Posterior vena cava (tissue), 2 donors: ENCODE data around the gene TMEM139. TPM values are rescaled to one million over a fixed set of nuclear protein-coding genes. Genes with fewer than 3 reads are reported as not detected.

Experiments used
- total RNA-seq, 2 donors: library from RNA; stranded (reverse); fragmentation: NEBNext Ultra II Directional; extraction: Animal tissue kit (Norgen Biotek cat#: 25700); gene quantifications; one replicate each; pipeline ENCODE4 v1.2.1, GENCODE V29; 2021
- donor health status: DM: yes; HTN: yes; CAD: no.
- donor health status: DM: yes; HTN: yes; CAD: no.

Gene TMEM139
- total RNA-seq, 2 donors from 2014 or later = 0.29 TPM; not detected in 1

Other genes starting within 250 kb of the TMEM139 start
- not detected for gene OR6V1, start 232.6 kb upstream of the TMEM139 start, total RNA-seq
- gene PIP, start 152.9 kb upstream of the TMEM139 start, total RNA-seq = not detected
- not detected for gene TAS2R39, start 101.5 kb upstream of the TMEM139 start, total RNA-seq
- not detected for gene TAS2R40, start 62.9 kb upstream of the TMEM139 start, total RNA-seq
- 10 to 100 TPM; 68.6 to 94.5 TPM for gene GSTK1, start 21.5 kb upstream of the TMEM139 start, total RNA-seq
- gene CASP2, start 3.4 kb downstream of the TMEM139 start, total RNA-seq = 10 to 100 TPM; 16.1 to 19.9 TPM
- under 1 TPM in 1 of 2 donors, not detected in 1; 0.05 TPM for gene CLCN1, start 31.2 kb downstream of the TMEM139 start, total RNA-seq
- 1 to 10 TPM; 1.1 to 1.5 TPM for gene FAM131B, start 77.8 kb downstream of the TMEM139 start, total RNA-seq
- 100 to 1,000 TPM; 388 to 407 TPM for gene ZYX, start 96.4 kb downstream of the TMEM139 start, total RNA-seq
- under 1 TPM in 1 of 2 donors, not detected in 1; 0.24 TPM for gene EPHA1, start 123.9 kb downstream of the TMEM139 start, total RNA-seq
- gene TAS2R60, start 158.5 kb downstream of the TMEM139 start, total RNA-seq = under 1 TPM; 0.42 to 0.57 TPM
- under 1 TPM; 0.46 to 0.81 TPM for gene TAS2R41, start 192.9 kb downstream of the TMEM139 start, total RNA-seq